ENCODE results near the gene FBXW12. TPM values are rescaled to one million over a fixed set of nuclear protein-coding genes. Genes with fewer than 3 reads are reported as not detected.

Gene FBXW12
- total and polyA plus RNA-seq, 2 of the 8 experiments (the other 6 are each of a cell fraction or from before 2014, with no cell fraction given) = 0.35 to 0.85 TPM

GRCh38 chr3:48344867-48345507 is 27.0 kb upstream of the FBXW12 start (continued):
- TF ChIP-seq CTCF (IDR thresholded peaks at IDR 0.05; ENCODE audit: control extremely low read depth in 1 of 3, insufficient read depth in 1 of 3, low read depth in 1 of 3, low read length in 3 of 3) (no peak), SIRT6 (IDR thresholded peaks at IDR 0.05; ENCODE audit: low read length) (no peak), EP300 (IDR thresholded peaks at IDR 0.05; ENCODE audit: borderline replicate concordance in 1 of 2, low read depth in 2 of 2, low read length in 2 of 2) (no peak)

Measured in H1 (cell line).